A673 (cell line): ENCODE measurements around the gene COBLL1. TPM values are rescaled to one million over a fixed set of nuclear protein-coding genes. Genes with fewer than 3 reads are reported as not detected.

Source experiments
- BruUV-seq: library from RNA; stranded (reverse); fragments of 400-500 nt; replicated peaks from 2 replicates; lab custom pipeline; 2021; lab: Mats Ljungman, UMichigan
- CTCF ChIA-PET: fragments of 300-600 bp; sonication (Branson Sonifier 250); formaldehyde crosslinking; loops from one replicate; lab custom pipeline; 2022; ENCODE audit warnings: antibody characterized with exemption; lab: Charles Lee
- POLR2A ChIA-PET: fragments of 300-600 bp; sonication (Branson Sonifier 250); formaldehyde crosslinking; loops from one replicate; lab custom pipeline; 2022; ENCODE audit warnings: antibody characterized with exemption; ENCODE audit not compliant: low non-redundant PET; lab: Charles Lee
- DNase-seq: peaks from one replicate; pipeline ENCODE4 v3.0.0-alpha.2; 2015; ENCODE audit warnings: low spot score
- H3K27ac ChIP-seq: fragments of 200-600 bp; sonication (generic); 2 replicates; pipeline ENCODE4 v1.5.1; 2016; ENCODE audit warnings: mixed run types, low read depth, mild to moderate bottlenecking, mixed read lengths, antibody characterized with exemption, low read length; ENCODE audit not compliant: poor library complexity, severe bottlenecking
- H3K27me3 ChIP-seq: fragments of 200-600 bp; sonication (generic); replicated peaks from 2 replicates; pipeline ENCODE4 v1.6.1; 2017; ENCODE audit warnings: mixed run types, low read depth, mild to moderate bottlenecking, mixed read lengths, antibody characterized with exemption, low read length; ENCODE audit not compliant: insufficient read depth, poor library complexity
- H3K36me3 ChIP-seq: fragments of 200-600 bp; sonication (generic); 2 replicates; pipeline ENCODE4 v1.6.1; 2016; ENCODE audit warnings: mixed run types, mild to moderate bottlenecking, mixed read lengths, antibody characterized with exemption, low read length; ENCODE audit not compliant: insufficient read depth, poor library complexity, severe bottlenecking
- H3K4me1 ChIP-seq: fragments of 200-600 bp; sonication (generic); 2 replicates; pipeline ENCODE4 v1.6.1; 2017; ENCODE audit warnings: mixed run types, mild to moderate bottlenecking, mixed read lengths, antibody characterized with exemption, low read length; ENCODE audit not compliant: insufficient read depth, poor library complexity, severe bottlenecking
- H3K4me3 ChIP-seq: fragments of 200-600 bp; sonication (generic); 2 replicates; pipeline ENCODE4 v1.5.1; 2016; ENCODE audit warnings: low read depth, mixed run types, mild to moderate bottlenecking, mixed read lengths, low read length; ENCODE audit not compliant: poor library complexity, severe bottlenecking
- H3K9me3 ChIP-seq: fragments of 200-600 bp; sonication (generic); 2 replicates; pipeline ENCODE4 v1.6.1; 2016; ENCODE audit warnings: mixed run types, low read depth, mild to moderate bottlenecking, mixed read lengths, antibody characterized with exemption, low read length; ENCODE audit not compliant: poor library complexity, severe bottlenecking
- EZH2 ChIP-seq: fragments of 200-600 bp; sonication (generic); IDR thresholded peaks from 2 replicates; pipeline ENCODE4 v1.6.1; 2017; ENCODE audit warnings: borderline replicate concordance, low read depth, mild to moderate bottlenecking, mixed read lengths, antibody characterized with exemption, low read length; ENCODE audit not compliant: poor library complexity, severe bottlenecking
- intact Hi-C: fragments of 100-400 bp; cut with micrococcal nuclease; formaldehyde crosslinking; loops from one replicate; pipeline ENCODE4 v1.10.0; 2022; ENCODE audit not compliant: unreplicated experiment
- total RNA-seq: library from RNA; stranded (reverse); gene quantifications from 2 replicates; pipeline ENCODE4 v1.2.3, GENCODE V29; 2021
- TF ChIP-seq, protein P1 (sequence below): fragments of 300-800, 200-600 bp; sonication (generic); conservative IDR thresholded peaks from 2 replicates; pipeline ENCODE4 v1.5.1; 2017; ENCODE audit warnings: low read depth, mild to moderate bottlenecking, antibody characterized with exemption, low read length, moderate library complexity, mixed read lengths

Gene COBLL1
- total RNA-seq, 1 experiment from 2014 or later, result 6.6 TPM

- H3K9me3 ChIP-seq, result peaks cover 12% of the 10 kb centered on the region
- TF ChIP-seq EZH2, result no peak
- TF ChIP-seq, protein P1, sequence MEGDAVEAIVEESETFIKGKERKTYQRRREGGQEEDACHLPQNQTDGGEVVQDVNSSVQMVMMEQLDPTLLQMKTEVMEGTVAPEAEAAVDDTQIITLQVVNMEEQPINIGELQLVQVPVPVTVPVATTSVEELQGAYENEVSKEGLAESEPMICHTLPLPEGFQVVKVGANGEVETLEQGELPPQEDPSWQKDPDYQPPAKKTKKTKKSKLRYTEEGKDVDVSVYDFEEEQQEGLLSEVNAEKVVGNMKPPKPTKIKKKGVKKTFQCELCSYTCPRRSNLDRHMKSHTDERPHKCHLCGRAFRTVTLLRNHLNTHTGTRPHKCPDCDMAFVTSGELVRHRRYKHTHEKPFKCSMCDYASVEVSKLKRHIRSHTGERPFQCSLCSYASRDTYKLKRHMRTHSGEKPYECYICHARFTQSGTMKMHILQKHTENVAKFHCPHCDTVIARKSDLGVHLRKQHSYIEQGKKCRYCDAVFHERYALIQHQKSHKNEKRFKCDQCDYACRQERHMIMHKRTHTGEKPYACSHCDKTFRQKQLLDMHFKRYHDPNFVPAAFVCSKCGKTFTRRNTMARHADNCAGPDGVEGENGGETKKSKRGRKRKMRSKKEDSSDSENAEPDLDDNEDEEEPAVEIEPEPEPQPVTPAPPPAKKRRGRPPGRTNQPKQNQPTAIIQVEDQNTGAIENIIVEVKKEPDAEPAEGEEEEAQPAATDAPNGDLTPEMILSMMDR, result no peak
- DNase-seq, result no peak
- no peaks in the 10 kb centered on the region for H3K36me3 ChIP-seq
- no peak overlapping the region for H3K27ac ChIP-seq
- CTCF ChIA-PET, result no interaction called here
- H3K4me3 ChIP-seq, result no peak overlapping the region
- no peaks in the 10 kb centered on the region for H3K4me1 ChIP-seq
- intact Hi-C loops, result no loop called here
- H3K27me3 ChIP-seq, result no peaks in the 10 kb centered on the region
- POLR2A ChIA-PET, result no interaction called here
- BruUV-seq, result no TSS peak
Measured at GRCh38 chr2:164651361-164651760, 190.3 kb downstream of the COBLL1 start.

GRCh38 chr2:164644036-164644700 lies 197.5 kb downstream of the COBLL1 start:
- Histone ChIP-seq H3K27me3 (no peaks in the 10 kb centered on the region), H3K4me1 (no peaks in the 10 kb centered on the region), H3K4me3 (no peak overlapping the region), H3K9me3 (peaks cover under 1% of the 10 kb centered on the region), H3K36me3 (no peaks in the 10 kb centered on the region), H3K27ac (no peak overlapping the region)
- TF ChIP-seq EZH2, result no peak
- TF ChIP-seq, protein P1, result no peak
- DNase-seq, result no peak
- BruUV-seq, result no TSS peak
- ChIA-PET CTCF (no interaction called here), POLR2A (no interaction called here)
- intact Hi-C loops, result no loop called here

DNA sequence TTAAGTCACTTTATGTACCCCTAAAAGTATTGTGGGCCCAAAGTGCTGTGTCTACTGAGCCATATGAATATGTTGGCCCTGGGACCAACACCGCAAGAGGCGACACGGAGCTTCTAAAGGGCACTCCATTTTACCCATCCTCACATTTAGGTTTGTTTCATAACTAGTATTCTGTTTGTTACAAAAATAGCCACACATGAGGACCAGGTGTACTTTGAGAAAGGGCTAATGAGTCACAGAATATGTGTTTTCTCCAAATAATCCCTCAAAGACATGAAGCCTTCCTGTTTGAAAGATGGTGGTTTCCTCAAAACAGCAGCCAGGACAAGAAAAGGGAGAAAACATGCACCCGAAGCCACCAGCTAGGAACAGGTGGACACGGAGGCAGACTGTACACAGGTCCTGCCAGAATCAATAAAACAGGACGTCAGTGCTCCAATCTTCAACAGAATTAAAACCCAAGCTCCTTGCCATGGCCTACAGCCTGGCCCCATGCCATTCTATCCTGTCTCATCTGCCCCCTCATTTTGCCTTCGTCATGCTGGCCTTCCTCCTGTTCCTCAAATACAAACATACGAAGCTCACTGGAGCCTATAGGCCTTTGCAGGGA lies 198.6 kb downstream of the COBLL1 start:
- DNase-seq, result no peak
- H3K27me3 ChIP-seq, result no peaks in the 10 kb centered on the region
- no peak overlapping the region for H3K4me3 ChIP-seq
- intact Hi-C loops, result no loop called here
- no peak for TF ChIP-seq EZH2
- TF ChIP-seq, protein P1, result no peak
- H3K27ac ChIP-seq, result no peak overlapping the region
- H3K4me1 ChIP-seq, result no peaks in the 10 kb centered on the region
- ChIA-PET POLR2A (no interaction called here), CTCF (no interaction called here)
- no peaks in the 10 kb centered on the region for H3K9me3 ChIP-seq
- no peaks in the 10 kb centered on the region for H3K36me3 ChIP-seq
- no TSS peak for BruUV-seq
